GM21360 (cell line): ENCODE data around the gene GTPBP4.
A peak's percentile ranks its signal among the peaks of the same experiment; 100 is the strongest.

Source experiments
- ATAC-seq: cut with Tn5 transposase; IDR thresholded peaks from one replicate; pipeline ENCODE4 v1.9.1; 2021; ENCODE audit warnings: mild to moderate bottlenecking, moderate library complexity; ENCODE audit not compliant: unreplicated experiment

GTPBP4 gene

DNA sequence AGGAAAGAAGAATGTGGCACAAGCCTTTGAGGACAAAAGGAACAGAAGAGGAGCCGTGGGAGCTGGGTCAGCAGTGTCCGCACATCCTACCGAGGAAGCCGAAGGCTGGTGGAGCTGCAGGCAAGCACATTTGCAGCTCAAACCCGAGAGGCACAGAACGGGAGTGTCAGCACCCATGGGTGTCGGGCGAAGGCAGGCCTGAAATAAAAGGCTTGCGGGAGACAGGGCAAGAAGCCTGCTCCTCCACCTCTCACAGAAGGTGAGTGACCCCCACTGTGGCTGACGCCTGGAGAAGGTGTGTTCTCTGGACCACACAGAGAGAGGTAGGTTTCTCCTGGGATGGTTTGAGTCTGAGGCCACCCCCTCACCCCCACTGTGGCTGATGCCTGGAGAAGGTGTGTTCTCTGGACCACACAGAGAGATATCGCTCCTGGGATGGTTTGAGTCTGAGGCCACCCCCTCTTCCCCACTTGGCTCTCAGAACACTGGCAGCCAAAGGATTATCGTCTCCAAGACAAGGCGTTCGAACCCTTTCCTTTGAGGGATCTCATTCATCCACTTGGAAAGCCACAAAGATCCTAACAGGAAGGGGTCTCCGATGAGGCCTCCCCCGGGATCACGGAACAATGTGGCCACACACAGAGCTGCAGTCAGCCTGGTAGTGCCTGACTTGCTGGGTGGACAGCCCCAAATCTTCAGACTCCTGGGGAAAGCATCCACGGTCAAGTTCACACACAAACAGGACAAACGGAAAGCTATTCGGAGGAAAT is 21.6 kb upstream of the GTPBP4 start:
- no peak for ATAC-seq

DNA sequence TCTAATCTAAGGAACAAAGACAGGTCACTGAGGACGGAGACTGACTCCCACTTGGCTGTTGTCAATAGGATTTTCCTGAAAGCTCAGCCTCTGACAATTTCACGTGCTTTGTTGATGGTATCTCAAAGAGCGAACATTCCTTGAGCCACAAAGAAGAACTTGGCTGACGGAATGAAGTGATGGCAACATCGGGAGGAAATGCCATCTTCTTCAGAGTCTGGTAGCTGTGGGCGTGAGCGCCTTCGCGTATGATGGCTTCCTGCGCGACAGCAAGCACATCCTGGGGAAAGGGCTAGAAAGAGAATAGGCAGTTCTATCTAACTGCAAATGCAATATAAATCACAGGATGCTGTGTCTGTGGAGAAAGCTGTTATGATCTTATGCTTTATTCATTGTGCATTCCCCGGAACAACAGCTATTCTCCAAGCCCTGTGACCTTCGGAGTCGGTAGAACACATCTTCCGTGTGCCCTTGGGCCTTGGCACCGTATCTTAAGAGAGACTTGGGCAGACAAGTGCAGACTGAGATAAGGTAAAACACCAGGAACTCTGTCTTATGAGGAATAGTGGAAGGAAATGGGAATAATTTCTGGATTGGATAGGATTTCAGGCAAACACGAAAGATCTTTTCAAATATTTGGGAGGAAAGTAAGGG is 19.6 kb upstream of the GTPBP4 start:
- ATAC-seq, result no peak

GRCh38 chr10:969473-970150 is 18.6 kb upstream of the GTPBP4 start:
- ATAC-seq, result no peak

DNA sequence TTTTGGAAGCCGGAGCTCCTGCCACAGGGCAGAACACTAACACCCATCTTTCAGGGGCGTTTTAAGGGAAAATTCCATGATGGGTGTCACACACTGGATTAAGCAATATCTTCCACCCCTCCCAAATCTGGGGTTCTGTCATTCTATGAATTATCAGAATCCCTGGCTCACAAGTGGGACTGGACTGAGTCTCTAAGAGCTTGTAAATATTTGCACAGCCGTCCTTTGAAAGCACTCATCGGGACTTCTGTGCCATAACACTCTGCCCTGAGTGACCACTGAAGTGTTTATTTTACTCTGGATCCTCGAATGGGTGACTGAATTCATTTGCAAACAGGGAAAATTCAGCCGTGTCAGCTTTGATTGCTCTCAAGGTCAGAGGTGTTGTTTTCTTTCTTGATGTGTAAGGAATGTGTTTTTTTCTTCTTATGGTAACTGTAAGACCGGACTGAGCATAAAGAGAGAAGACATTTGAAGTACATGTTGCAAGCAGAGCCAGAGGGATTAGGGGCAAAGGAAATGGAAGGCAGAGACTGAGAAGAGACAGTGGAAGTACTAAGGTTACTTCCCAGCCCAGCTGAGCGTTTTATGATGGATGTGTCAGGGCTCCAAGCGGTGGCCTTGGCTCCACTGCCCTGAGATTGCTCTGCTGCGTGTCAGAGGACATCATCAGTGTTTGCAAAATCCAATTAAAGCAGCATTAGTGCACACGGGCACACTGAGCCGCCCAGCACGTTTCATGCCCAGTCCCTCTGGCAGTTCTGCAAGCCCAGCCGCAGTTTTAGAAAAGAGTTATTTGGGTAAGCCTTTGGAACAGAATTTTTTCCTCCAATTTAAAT is 17.7 kb upstream of the GTPBP4 start:
- no peak for ATAC-seq

- ATAC-seq, result no peak
Measured at GRCh38 chr10:971150-971542, 17.1 kb upstream of the GTPBP4 start.

- no peak for ATAC-seq
Measured at GRCh38 chr10:971613-972012, 16.6 kb upstream of the GTPBP4 start.

DNA sequence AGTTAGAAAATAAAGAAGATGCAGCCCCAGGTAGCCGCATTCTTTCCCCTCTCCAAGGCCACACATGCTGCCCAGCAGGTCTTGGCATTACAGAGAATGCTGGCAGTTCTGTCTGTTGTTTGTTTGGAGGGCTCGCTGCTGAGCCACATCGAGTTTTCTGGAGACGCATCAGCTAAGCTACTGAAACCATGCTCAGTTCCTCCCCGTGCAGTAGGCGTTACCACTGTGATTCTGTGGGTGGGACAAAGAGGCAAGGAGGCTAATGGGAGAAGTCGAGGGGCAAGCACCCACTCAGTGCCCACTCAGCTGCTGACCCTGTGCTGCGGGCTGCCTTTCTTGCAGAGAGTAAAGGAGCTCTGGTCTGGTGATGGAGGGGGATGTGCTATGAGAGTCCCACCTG is 15.5 kb upstream of the GTPBP4 start:
- no peak for ATAC-seq

- ATAC-seq, result no peak
Measured at GRCh38 chr10:974038-974784, 14.0 kb upstream of the GTPBP4 start.

- ATAC-seq, result no peak
Measured at GRCh38 chr10:974785-975074, 13.5 kb upstream of the GTPBP4 start.

GRCh38 chr10:976316-976715 is 11.9 kb upstream of the GTPBP4 start:
- no peak for ATAC-seq

GRCh38 chr10:978826-979421 is 9.3 kb upstream of the GTPBP4 start:
- ATAC-seq, result no peak

DNA sequence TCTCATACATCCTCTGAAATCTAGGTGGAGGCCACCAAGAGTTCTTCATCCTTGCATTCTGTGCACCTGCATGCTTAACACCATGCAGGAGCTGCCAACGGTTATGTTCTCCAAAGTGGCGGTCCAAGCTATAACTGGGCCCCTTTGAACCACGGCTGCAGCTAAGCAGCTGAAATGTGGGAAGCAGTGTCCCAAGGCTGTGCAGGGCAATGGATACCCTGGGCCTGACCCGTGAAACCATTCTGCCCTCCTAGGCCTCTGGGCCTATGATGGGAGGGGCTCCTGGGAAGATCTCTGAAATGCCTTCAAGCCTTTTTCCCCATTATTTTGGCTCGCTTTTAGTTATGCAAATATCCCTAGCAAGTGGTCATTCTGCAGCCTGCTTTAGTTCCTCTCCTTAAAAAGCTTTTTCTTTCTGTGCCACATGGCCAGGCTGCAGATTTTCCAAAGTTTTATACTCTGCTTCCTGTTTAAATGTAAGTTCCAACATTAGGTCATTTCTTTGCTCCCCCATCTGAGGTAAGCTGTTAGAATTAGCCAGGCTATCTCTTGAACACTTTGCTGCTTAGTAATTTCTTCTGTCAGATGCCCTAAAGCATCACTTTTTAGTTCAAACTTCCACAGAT is 7.7 kb upstream of the GTPBP4 start:
- no peak for ATAC-seq

GRCh38 chr10:983401-983800 is 4.8 kb upstream of the GTPBP4 start:
- no peak for ATAC-seq

DNA sequence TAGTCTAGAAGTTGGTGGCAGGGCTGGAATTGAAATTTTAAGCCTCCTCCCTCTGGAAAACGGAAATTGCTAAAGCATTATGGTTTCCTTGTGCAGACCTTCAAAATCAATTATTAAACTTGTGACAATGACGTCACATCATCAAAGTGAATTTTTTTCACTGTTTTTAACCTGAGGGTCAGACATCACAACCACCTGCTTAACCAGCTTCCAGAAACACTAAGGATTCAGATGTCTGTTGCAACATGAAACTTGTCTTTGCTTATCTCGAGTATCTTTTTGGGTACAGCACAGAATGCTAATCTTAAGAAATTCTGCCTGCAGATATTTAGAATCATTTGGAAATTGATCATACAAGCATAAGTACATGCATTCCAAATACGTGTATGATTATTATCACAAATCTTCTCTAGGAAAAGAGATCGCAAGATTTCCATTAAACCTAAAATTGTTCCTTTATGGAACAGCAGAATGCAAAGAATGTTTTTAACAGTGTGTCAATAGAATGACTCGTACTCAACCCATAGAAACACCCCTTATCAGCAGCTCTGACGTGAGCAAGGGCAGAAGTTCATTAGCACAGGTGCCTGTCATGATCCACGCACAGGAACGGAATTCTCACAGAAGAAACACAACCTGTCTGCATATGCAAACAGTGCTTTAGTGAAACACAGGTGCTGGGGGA is 4.1 kb upstream of the GTPBP4 start:
- ATAC-seq, result no peak

DNA sequence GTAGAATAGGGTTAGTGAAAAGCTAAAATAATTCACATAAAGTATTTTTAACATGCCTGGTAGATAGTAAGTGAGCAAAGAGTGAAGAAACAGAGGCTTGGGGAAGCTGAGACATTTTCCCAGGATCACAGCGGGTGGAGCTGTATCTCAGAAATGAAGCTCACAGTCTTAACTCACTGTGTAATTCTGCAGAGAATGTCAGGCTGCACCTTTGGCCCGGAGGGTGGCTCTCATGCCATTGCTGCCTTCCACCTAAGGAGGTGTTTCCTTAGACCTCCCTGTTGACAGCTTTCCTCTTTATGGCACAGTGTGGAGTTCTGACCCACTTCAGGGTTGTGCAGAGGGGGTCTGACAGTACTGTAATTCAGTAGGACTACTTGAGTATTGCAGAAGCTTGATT is 2.9 kb upstream of the GTPBP4 start:
- no peak for ATAC-seq

GRCh38 chr10:986137-986825 is 2.0 kb upstream of the GTPBP4 start:
- no peak for ATAC-seq

DNA sequence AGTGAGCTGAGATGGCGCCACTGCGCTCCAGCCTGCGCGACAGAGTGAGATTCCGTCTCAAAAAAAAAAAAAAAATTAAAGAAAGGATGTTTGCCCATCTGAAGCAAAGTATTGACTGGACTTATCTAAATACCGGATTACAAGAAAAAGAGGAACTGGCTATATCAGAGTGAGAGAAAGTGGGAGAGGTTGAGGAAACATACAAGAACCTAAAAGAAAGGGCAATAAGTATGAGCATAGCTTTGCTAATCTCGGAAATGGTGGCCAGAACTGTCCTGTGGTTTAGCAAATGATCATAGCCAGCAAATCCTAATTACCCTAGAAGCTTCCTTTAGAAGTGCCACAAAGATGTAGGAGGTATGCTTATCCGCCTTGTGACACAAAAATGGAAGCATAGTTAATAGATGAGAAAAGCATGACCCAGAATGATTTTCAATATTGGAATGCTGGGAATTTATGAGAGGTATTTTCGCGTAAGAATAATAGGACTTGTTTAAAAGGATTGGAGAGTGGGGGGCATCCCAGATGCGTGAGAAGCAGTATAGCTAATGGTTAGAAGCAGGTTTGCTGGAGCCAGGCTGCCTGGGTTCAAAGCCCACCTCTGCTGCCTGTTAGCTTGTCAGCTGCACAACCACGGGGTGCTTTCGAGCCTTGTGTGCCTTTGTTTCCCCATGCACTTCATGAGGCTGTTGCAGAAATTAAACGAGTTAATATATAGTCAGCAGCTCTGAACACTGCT is 1.2 kb upstream of the GTPBP4 start:
- ATAC-seq, result no peak

GRCh38 chr10:987620-987869 is 689 bp upstream of the GTPBP4 start:
- peak; percentile 8 for ATAC-seq
